AG04450 (cell line): ENCODE measurements around the gene TOP2B. TPM values are rescaled to one million over a fixed set of nuclear protein-coding genes. Genes with fewer than 3 reads are reported as not detected.

Experiments
- CTCF ChIA-PET: fragments of 300-600, 350-600 bp; formaldehyde crosslinking; extraction: SDS; loops from one replicate; lab custom pipeline; 2022; ENCODE audit warnings: antibody characterized with exemption, inconsistent platforms; lab: Charles Lee
- POLR2A ChIA-PET: fragments of 350-600 bp; formaldehyde crosslinking; extraction: SDS; loops from one replicate; lab custom pipeline; 2021; ENCODE audit warnings: antibody characterized with exemption, inconsistent platforms; lab: Yijun Ruan, JAX
- DNase-seq: peaks from one replicate; pipeline ENCODE4 v3.0.0-alpha.2; 2011; ENCODE audit warnings: low read depth, low spot score
- H3K27ac ChIP-seq: one replicate; pipeline ENCODE4 v1.5.1; 2012; ENCODE audit warnings: low read depth, low read length, control low read depth
- H3K27me3 ChIP-seq: one replicate; pipeline ENCODE4 v1.6.0; 2012; ENCODE audit warnings: low read length; ENCODE audit not compliant: control insufficient read depth, insufficient read depth
- H3K4me3 ChIP-seq: 2 replicates; pipeline ENCODE4 v1.5.1; 2011; ENCODE audit warnings: mild to moderate bottlenecking, low read depth, low read length, control low read depth
- H3K9me3 ChIP-seq: 2 replicates; pipeline ENCODE4 v1.5.1; 2012; ENCODE audit warnings: low read length; ENCODE audit not compliant: control insufficient read depth, insufficient read depth
- CTCF ChIP-seq: IDR thresholded peaks from 2 replicates; pipeline ENCODE4 v1.5.1; 2011; ENCODE audit warnings: low read depth, low read length, control low read depth, inconsistent platforms
- polyA plus RNA-seq: library from polyadenylated mRNA; depleted of rRNA; stranded (reverse); fragments of >200 nt; gene quantifications from 2 replicates; pipeline ENCODE4 v1.2.3, GENCODE V29; 2011

TOP2B gene
- polyA plus RNA-seq, 1 experiment, result 95.9 TPM

GRCh38 chr3:25648925-25649830, 15.5 kb downstream of the TOP2B start:
- ChIA-PET POLR2A (no interaction called here), CTCF (interaction anchor here (0.6 to 6.9 kb wide), 23 partner anchors 8 to 467 kb away, joined by 3 to 140 read pairs (median 8); partner anchors contain the start of genes NGLY1 and OXSM)
- no peak for TF ChIP-seq CTCF
- Histone ChIP-seq H3K27ac (no peak overlapping the region), H3K27me3 (no peaks in the 10 kb centered on the region), H3K4me3 (no peak overlapping the region), H3K9me3 (no peaks in the 10 kb centered on the region; the same call in 1 of the 2 replicates)
- DNase-seq, result no peak

- Histone ChIP-seq H3K9me3 (no peaks in the 10 kb centered on the region; the same call in 1 of the 2 replicates), H3K27me3 (no peaks in the 10 kb centered on the region), H3K4me3 (no peak overlapping the region), H3K27ac (no peak overlapping the region)
- POLR2A ChIA-PET, result no interaction called here
- TF ChIP-seq CTCF, result peak; percentile 95
- peak; percentile 56 for DNase-seq
- CTCF ChIA-PET, result interaction anchor here (0.7 to 6.9 kb wide), 44 partner anchors 9 to 600 kb away, joined by 3 to 140 read pairs (median 6); partner anchors contain the start of genes NGLY1 and OXSM
Observed at GRCh38 chr3:25648107-25648535, 16.6 kb downstream of the TOP2B start.

- TF ChIP-seq CTCF, result no peak
- no peaks in the 10 kb centered on the region for H3K27me3 ChIP-seq
- H3K4me3 ChIP-seq, result no peak overlapping the region
- CTCF ChIA-PET, result interaction anchor here (1.1 to 6.7 kb wide), 2 partner anchors 14 to 41 kb away, joined by 4 to 67 read pairs; no protein-coding TSS in a partner anchor
- no peaks in the 10 kb centered on the region for H3K9me3 ChIP-seq
- no peak for DNase-seq
- H3K27ac ChIP-seq, result no peak overlapping the region
- POLR2A ChIA-PET, result no interaction called here
Observed at GRCh38 chr3:25635038-25635437, 29.7 kb downstream of the TOP2B start.

GRCh38 chr3:25633919-25634318, 30.8 kb downstream of the TOP2B start:
- ChIA-PET POLR2A (no interaction called here), CTCF (interaction anchor here (1.5 to 2.4 kb wide), 2 partner anchors 14 to 40 kb away, joined by 11 to 12 read pairs; no protein-coding TSS in a partner anchor)
- DNase-seq, result no peak
- Histone ChIP-seq H3K27me3 (no peaks in the 10 kb centered on the region), H3K4me3 (no peak overlapping the region), H3K27ac (no peak overlapping the region), H3K9me3 (no peaks in the 10 kb centered on the region)
- TF ChIP-seq CTCF, result no peak

- ChIA-PET POLR2A (no interaction called here), CTCF (interaction anchor here (1.3 to 2.3 kb wide), 2 partner anchors 16 to 38 kb away, joined by 5 to 11 read pairs; no protein-coding TSS in a partner anchor)
- no peak for DNase-seq
- Histone ChIP-seq H3K4me3 (no peak overlapping the region), H3K27me3 (no peaks in the 10 kb centered on the region), H3K9me3 (no peaks in the 10 kb centered on the region), H3K27ac (no peak overlapping the region)
- TF ChIP-seq CTCF, result no peak
Observed at GRCh38 chr3:25631989-25632388, 32.7 kb downstream of the TOP2B start.
